ENCODE results near the gene FAM168B. TPM values are rescaled to one million over a fixed set of nuclear protein-coding genes. Genes with fewer than 3 reads are reported as not detected.

Gene FAM168B
- total RNA-seq, 2 donors from 2014 or later = 78.7 to 94.7 TPM

DNA sequence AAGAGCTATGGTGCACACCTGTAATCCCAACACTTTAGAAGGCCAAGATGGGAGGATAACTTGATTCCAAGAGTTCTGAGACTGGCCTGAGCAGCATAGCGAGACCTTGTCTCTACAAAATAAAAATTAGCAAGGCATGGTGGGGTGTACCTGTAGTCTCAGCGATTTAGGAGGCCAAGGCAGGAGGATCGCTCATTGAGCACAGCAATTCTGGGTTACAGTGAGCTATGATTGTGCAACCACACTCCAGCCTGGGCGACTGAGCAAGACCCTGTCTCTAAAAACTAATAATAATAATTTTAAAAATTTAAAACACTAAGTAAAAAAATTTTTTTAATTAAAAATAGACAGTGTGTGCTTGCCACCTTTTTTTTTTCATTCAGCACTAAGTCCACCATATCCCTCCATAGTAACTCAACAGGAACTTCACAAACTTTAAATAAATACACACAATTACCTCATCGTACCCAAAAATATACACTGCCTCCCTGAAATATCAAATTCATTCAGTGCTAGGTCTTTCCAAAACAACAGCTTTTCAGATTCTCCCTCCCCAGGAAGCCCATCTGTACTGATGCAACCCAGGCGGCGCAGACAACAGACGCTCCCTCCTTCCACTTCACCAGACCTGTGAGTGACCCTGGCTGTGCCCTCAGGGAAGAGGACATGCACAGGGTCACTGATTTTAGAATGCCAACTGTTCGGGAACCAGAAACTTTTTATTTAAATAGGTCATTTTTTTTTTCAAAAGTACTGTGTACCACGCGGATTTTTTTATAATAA, 29.6 kb downstream of the FAM168B start:
- DNase-seq = no peak
- intact Hi-C loops (cut with DNase I) = no loop called here
- no peak for ATAC-seq

DNA sequence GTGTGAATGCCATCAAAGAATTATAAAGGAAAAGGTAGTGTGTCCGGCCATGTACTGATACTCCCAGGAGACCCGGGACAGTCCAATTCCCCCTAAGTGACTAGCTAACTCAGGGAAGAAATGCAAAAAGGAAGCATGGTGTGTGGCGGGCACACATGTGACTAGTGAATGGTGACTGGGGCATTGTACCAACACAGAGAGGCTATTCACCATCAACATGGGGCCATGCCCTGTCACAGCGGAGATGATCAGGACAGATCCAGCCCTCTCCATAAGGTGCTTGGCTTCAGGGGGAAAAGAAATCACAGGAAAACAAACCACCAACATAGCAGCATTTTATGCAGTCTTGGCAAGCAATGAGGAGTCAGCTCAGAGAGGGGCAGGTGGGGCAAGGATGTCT, 34.3 kb downstream of the FAM168B start:
- intact Hi-C loops (cut with DNase I) = no loop called here
- no peak for ATAC-seq
- no peak for DNase-seq

DNA sequence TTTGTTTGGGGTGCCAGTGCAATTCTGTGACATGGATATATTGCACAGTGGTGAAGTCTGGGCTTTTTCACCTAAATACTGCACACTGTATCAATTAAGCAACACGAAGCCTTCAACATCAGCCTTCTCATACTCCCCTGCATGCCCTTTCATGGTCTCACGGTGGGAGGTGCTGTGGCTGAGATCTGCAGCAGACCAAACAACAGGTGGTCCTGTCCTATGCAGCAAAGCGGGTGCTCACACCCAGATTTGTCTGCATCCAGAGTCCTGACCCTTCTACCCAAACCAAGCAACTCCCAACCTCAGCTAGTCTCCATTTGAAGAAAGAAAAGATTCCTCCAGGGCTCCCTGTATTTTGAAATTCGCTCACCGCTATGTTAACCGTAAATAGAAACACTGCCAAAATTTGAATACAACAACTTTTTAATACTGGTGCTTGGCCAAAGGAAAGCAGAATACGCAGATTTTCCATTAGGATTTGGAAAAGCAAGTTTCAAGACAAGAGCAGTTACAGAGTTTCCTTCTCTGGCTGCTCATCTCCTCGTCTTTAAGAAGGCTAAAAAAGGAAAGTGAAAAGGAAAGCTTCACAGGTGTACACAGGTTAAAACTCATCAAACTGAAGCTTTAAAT, 34.9 kb downstream of the FAM168B start:
- ATAC-seq (no peak), DNase-seq (no peak)
- intact Hi-C loops (cut with DNase I) = no loop called here

DNA sequence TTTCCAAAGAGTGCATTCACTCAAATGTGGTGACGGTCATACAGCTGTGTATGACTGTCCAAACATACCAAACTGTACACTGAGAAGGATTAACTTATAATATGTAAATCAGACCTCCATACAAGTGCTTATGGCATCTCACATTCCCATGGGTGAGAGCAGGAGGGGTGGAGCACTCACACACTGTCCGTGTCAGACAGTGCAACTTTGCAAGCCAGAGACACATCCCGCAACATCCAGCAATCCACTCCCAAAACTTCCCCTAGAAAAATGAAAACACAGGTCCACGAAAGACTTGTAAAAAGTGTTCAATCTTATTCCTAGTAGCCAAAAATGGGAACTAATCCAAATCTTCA, 36.4 kb downstream of the FAM168B start:
- ATAC-seq (no peak), DNase-seq (no peak)
- intact Hi-C loops (cut with DNase I) = no loop called here

DNA sequence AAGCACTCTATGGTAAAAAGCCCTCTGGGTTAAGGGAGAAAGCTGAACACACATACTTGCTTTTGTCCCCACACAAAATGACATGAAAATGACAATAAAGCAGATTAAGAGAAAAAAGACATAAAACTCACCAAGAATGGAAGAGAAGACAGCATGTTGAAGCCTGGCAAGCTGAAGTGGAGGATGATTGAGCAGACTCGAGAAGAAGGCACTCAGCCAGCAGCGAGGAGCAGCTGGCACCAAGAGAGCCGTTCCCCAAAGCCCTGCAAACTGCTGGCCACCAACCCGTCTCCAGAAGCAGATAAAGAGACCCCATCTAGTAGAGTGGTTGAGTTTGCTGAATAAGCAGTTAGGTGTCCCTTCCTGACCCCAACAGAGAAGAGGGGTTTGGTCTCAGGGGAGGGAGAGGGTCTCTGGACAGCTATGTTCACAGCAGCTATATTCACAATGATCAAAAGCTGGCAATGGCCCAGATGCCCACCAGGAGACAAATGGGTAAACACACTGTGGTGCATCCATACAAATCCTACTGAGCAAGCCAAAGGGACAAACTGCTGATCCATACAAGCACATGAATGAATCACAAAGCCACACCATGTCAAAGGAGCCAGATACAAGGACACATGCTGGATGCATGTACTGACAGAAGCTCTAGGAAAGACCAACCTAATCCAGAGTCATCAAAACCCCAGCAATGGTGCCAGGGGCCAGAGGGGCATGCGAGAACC, 36.9 kb downstream of the FAM168B start:
- no peak for DNase-seq
- ATAC-seq = peak; percentile 49 to 67
- intact Hi-C loops (cut with DNase I) = no loop called here

DNA sequence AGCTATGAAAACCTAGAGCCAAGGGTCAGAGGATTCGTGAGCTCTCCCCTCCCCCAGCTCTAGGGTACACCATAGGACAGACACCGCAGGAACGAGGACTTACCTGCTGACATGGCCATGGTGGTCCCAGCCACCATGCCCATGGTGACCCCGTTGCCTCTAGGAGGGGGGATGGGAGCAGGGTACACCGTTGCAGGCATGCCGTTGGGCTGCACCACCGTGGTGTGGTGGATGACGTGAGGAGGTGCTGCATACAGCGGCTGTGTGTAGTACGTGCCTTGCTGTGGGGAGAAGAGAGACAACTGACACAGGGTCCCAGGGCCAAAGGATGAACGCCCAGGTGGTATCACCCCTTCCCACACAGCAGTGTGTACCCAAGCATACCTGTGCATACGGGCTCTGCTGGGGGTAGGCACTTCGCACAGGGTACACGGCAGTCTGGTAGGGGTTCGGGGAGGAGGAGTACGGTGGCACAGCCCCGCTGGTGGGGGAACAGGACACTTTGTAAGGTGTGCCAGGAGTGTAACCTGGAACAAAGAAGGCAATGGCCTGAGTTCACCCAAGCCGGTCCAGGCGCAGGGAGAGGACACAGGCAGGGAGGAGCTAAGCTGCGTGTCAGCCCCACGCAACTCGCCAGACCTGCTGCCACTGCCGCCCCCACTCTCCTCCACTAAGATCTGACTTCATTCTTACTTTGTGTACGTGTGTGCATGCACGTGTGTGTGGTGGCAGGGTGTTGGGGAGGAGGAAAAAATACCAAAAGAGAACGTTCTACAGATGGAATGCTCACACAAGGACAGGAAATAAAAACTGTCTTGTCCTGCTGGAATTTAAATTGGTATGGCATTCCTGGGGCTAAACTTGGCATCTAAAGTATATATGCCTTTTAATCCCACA, 37.8 kb downstream of the FAM168B start:
- DNase-seq = no peak
- intact Hi-C loops (cut with DNase I) = no loop called here
- no peak for ATAC-seq

DNA sequence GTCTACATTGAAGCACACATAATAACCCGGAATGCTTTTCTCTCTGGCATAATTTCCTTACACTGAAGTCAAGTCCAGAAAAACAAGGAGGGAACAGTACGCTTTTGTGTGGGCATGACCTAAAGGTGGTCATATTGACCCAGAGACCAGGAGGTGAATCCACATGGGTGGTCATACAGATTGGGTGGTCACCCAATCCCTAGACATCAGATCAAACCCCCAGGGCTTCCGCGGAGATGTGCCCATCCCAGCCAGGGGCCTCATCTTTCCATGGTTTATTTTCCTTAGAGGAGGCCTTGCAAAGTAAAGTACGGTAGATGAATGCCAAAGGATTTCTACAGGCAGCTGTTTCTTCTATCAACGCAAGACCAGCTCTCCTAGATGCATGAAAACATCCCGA, 38.8 kb downstream of the FAM168B start:
- no peak for DNase-seq
- intact Hi-C loops (cut with DNase I) = no loop called here
- no peak for ATAC-seq

DNA sequence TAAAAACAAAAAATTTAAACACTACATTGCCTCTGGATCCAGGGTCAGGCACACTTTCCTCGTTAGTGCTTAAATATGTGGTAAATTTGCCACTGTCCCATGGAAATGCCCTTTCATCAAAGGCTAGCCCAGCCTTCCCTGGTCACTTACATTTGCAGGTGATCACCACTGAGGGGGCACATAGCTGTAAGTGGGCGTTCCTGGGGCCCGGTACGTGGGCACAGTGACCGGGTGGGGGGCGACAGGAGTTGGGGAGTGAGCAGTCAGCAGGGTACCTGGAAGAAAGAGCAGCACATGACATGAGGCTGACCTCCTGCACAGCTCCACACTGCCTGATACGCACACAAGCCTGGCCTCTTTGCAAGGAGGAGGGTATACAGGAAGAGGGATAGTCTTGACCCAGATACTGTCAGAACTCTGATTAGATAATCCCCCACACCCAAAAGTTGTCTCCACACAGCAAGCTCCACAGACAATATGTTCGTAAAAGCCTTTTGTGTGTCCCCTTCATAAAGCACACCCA, 40.5 kb downstream of the FAM168B start:
- ATAC-seq (no peak), DNase-seq (no peak)
- intact Hi-C loops (cut with DNase I) = no loop called here

DNA sequence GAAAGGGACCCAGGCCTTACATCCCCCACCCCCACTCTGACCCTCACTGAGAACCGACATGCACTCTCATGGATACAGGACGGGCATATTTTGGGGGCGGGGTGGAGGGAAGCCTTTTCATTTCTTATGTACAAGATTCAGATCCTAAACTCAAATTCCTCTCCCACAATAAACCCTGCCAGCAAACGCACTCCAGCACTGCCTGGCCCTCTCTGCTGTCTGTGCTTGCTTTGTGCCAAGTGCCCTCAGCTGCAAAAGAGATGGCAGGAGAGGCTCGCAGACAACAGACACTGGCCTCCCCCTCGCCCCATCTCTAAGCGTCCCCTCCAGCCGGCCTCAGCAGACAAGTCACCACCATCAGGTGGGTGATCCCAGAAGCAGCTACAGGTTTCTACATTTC, 42.4 kb downstream of the FAM168B start:
- intact Hi-C loops (cut with DNase I) = no loop called here
- ATAC-seq (no peak), DNase-seq (no peak)

DNA sequence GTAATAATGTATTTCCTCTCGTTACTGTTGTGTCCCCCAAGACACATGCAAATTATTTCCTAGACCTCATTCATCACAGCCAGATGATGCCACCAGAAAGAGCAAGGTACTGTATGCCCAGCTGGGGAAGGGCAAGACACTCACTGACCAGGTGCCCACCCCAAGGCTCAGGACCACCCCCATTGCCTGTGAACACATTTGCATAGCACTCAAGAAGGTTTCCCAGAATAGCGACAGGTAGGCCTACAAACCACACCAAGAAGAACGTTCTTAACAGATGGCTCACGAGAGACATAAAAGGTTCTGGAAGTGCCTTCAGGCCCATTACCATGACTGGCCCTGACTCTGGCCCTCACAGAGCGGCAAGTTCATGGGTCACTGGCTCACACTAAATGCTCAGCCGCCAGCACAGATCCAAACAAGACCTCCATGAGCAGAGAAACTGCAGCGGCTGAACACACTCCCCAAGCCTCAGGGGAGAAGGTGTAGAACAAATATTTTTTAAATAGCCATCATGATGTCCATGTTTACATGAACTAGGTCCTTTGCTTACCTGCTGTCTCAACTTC, 44.0 kb downstream of the FAM168B start:
- ATAC-seq = no peak
- intact Hi-C loops (cut with DNase I) = no loop called here
- DNase-seq = no peak

DNA sequence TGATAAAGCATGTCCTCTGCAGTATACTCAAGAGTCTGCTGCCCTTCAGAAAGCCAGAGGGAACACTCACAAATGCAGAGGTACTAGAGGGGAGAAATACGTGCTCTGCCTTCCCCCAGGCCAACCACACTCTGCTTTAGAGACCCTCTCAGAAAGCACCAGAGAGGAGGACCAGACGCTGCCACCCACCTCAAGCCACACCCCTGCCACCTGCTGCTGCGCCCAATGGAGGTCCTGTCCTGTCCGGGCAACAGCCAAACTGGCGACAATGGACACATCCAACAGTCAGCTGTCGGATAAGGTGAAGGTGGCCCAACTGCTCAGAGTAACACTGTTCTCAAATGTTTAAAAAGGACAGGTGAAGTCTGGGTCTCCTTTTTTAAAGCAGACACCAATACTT, 44.6 kb downstream of the FAM168B start:
- ATAC-seq (no peak), DNase-seq (no peak)
- intact Hi-C loops (cut with DNase I) = no loop called here

DNA sequence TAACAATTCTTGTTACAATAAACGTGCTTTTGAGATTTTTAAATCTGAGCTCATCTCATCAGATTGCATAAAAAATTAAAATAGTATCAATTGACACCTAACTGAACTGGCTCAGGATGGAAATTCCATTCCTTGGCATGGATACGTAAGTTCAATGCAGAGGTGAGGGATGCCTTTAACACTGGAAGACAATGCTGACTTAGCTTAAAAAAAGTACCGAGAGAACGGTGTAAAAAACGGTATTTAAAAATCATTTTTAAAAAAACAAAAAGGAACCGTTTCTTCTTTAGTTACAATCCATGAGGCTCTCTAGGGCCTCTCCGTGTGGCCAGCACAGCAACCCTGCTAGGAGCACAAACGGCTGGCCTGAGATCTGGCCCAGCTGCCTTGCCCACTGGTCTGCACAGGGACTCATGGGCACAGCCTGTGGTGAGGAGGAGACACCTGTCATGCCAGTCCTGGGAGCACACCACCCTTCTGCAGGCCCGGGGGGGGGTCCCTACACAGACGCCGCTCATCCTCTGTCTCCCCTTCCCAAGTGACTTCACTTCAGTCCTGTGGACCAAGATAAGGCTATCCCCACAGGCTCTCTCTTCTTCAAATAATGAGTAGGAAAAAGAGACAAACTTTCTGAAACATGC, 45.2 kb downstream of the FAM168B start:
- DNase-seq (no peak), ATAC-seq (no peak)
- intact Hi-C loops (cut with DNase I) = no loop called here

DNA sequence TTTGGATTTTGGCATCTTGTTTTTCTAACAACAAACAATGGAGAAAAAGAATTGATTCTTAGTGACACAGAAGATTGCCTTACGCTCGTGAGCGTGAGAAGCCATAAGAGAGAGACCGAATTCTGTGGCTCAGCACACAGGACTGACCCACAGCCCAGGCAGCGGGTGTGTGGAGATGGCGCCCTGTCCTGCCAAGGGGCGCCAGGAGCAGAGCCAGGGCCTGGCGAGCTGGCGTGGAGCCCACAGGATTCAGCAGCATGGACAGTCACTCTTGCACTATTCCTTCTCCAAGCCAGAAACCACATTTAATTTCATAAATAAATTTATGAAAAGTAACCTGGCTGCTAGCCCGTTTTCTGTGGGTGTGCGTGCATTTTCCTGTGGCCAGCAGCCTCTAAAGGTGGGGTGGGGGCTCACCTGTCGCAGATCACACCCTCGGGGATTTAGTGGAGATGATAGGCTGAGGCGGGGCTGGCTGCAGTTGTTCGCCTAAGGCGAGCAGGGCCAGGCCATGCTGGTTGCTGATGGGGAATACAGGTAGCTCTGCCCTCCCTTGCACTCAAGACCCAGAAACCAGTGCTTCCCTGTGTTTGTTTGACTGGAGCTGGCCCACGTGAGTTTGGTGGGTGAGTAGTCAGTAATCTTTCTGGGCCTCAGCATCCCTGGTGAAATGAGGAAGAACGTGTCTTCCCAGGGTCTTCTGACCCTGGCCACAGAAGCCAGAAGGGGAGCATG, 46.2 kb downstream of the FAM168B start:
- DNase-seq (no peak), ATAC-seq (peak; percentile 59 to 78)
- intact Hi-C loops (cut with DNase I) = no loop called here

DNA sequence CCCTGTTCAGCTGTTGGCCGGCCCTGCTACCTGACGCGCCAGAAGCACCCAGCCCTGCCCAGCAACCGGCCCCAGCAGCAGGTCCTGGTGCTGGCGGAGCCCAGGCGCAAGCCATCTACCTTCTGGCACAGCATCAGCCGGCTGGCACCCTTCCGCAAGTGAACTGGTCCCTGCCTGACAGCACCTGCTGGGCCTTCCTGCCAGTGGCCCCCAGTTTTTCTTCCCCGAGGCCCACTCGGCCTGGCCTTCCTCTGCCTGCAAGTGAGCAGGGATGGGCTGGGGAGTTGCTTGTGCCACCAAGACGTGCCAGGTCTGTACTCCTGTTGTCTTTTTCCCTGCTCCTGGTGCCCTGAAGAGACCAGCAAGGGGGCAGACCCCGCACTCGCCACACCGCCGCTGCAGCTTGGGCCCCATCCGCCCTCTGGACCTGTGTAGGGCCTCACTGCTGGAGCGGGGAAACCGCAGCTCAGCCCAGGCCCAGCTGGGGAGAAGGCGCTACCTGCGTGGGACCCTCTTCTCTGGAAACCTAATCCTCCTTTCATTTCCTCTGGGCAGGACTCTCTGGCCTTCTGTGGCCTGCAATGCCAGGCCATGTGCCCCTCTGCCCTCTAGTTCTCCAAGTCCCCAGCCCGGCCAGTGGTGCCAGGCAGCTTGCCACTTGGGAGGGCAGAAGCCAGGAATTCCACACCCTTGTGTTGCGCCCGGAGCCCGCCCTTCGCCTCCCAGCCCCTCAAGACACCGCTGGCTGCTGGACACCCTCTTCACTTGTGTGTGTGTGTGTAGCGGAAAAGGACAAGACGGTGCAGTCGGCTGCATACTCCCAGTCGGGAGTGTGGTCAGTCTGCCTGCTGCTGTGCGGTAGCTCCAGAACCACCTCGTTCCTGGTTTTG, 47.0 kb downstream of the FAM168B start:
- intact Hi-C loops (cut with DNase I) = no loop called here
- ATAC-seq = peak; percentile 8 to 38
- DNase-seq = no peak

DNA sequence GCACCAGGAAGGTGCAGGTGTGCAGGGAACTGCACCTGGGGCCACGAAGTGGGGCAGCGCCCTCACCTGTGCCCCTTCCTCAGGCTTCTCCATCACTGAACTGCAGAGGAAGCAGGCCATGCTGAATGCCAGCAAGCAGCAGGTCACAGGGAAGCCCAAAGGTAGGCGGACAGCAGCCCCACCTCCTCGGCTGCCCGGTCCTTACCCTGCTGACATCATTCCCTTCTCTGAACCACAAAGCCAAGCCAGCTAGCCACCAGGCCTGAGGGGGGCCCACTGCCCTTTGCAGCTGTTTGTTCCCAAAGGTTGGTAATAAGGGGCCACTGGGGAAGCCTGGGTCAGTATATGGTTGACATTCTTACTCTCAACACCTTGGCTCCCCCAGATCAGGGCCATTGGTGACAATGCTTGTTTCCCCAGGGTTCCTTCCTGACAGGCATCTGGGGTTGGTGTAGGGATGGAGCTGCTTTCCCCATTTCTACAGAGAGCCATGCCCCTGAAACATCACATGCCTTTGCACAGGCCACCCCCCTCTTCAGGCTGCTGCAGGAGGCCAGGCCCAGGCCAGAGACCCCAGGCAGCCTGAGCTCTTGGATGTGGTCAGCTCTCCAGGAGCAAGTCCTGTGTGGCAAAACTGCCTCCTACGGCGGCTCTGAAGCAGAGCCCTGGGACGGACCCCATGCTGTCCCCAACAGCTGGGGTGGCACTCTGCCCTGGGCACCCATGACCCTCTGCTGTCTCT, 47.8 kb downstream of the FAM168B start:
- intact Hi-C loops (cut with DNase I) = no loop called here
- no peak for DNase-seq
- no peak for ATAC-seq

DNA sequence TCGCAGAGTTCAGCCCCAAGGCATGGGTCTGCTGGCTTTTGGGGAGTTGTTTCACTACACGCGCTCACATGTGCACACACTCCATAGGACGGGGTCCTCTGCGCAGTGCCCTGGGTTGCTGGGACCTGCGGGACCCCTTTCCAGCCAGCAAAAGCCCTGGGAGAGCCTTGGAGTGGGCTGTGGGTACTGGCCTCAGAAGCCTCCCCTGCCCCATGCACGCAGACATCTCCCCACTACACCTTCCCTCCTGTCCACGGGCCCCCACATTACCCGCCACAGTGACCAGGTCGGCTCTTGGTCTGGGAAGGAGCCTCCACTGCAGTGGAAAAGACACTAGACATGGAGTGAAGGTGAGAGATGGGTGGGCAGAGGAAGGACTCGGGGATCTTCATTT, 48.5 kb downstream of the FAM168B start:
- DNase-seq (no peak), ATAC-seq (no peak)
- intact Hi-C loops (cut with DNase I) = no loop called here

All from left cardiac atrium (tissue), 4 donors.